PC-9 (cell line): ENCODE measurements around the gene CDC37L1.

Source experiments
- EZH2 ChIP-seq: fragments of 200-600 bp; sonication (generic); IDR thresholded peaks from 2 replicates; pipeline ENCODE4 v1.8.0; 2017; ENCODE audit warnings: antibody characterized with exemption, low read depth
- TF ChIP-seq, protein P1 (sequence below): fragments of 200-600 bp; sonication (generic); conservative IDR thresholded peaks from 2 replicates; pipeline ENCODE4 v1.6.1; 2017; ENCODE audit warnings: mixed run types, antibody characterized with exemption, mild to moderate bottlenecking, moderate library complexity

DNA sequence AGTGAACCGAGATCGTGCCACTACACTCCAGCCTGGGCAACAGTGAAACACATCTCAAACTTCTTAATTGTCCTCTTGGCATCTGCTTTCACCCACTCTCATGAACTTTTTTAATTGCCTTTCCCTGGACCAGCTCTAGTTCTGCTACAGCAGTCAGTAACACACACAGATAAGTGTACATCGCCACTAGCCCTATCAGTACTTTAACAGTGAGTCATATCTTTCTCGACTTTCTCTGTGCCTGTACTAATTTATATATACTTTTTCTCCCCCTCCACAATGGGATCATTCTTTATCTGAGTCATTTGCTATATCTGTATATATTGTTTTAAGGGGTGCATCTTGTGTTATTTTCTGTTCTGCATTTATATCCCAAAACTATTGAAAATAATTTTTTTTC lies 6.7 kb downstream of the CDC37L1 start:
- TF ChIP-seq, protein P1, sequence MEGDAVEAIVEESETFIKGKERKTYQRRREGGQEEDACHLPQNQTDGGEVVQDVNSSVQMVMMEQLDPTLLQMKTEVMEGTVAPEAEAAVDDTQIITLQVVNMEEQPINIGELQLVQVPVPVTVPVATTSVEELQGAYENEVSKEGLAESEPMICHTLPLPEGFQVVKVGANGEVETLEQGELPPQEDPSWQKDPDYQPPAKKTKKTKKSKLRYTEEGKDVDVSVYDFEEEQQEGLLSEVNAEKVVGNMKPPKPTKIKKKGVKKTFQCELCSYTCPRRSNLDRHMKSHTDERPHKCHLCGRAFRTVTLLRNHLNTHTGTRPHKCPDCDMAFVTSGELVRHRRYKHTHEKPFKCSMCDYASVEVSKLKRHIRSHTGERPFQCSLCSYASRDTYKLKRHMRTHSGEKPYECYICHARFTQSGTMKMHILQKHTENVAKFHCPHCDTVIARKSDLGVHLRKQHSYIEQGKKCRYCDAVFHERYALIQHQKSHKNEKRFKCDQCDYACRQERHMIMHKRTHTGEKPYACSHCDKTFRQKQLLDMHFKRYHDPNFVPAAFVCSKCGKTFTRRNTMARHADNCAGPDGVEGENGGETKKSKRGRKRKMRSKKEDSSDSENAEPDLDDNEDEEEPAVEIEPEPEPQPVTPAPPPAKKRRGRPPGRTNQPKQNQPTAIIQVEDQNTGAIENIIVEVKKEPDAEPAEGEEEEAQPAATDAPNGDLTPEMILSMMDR, result no peak
- TF ChIP-seq EZH2, result no peak
